Osteoblast (primary cell): ENCODE results near the gene BCL2. TPM values are rescaled to one million over a fixed set of nuclear protein-coding genes. Genes with fewer than 3 reads are reported as not detected.
A peak's percentile ranks its signal among the peaks of the same experiment; 100 is the strongest.

Experiments
- DNase-seq: peaks from one replicate; pipeline ENCODE4 v3.0.0; 2011; ENCODE audit warnings: low spot score, mixed read lengths; ENCODE audit not compliant: insufficient read length; ENCODE audit errors: missing footprints
- H2AFZ ChIP-seq: 2 replicates; pipeline ENCODE4 v1.6.0; 2011; ENCODE audit warnings: mild to moderate bottlenecking, low read length
- H3K27ac ChIP-seq: 2 replicates; pipeline ENCODE4 v1.5.1; 2011; ENCODE audit warnings: mild to moderate bottlenecking, low read depth, low read length, moderate library complexity
- H3K27me3 ChIP-seq: 2 replicates; pipeline ENCODE4 v1.6.0; 2012; ENCODE audit warnings: mild to moderate bottlenecking, control low read depth, inconsistent platforms, low read length, moderate library complexity; ENCODE audit not compliant: insufficient read depth
- H3K36me3 ChIP-seq: 2 replicates; pipeline ENCODE4 v1.5.1; 2011; ENCODE audit warnings: mild to moderate bottlenecking, low read length, control low read depth, moderate library complexity; ENCODE audit not compliant: insufficient read depth
- H3K4me1 ChIP-seq: 2 replicates; pipeline ENCODE4 v1.5.1; 2011; ENCODE audit warnings: mild to moderate bottlenecking, low read length, control low read depth, moderate library complexity; ENCODE audit not compliant: insufficient read depth
- H3K4me2 ChIP-seq: 2 replicates; pipeline ENCODE4 v1.6.0; 2011; ENCODE audit warnings: mild to moderate bottlenecking, low read length; ENCODE audit not compliant: insufficient read depth
- H3K4me3 ChIP-seq: fragments of 200-600 bp; sonication (generic); 3 replicates; pipeline ENCODE4 v1.5.1; 2012; ENCODE audit warnings: mild to moderate bottlenecking, low read length, inconsistent platforms; ENCODE audit not compliant: insufficient read depth
- H3K79me2 ChIP-seq: 2 replicates; pipeline ENCODE4 v1.6.0; 2012; ENCODE audit warnings: mild to moderate bottlenecking, low read length, control low read depth, inconsistent platforms; ENCODE audit not compliant: insufficient read depth
- H3K9me3 ChIP-seq: 2 replicates; pipeline ENCODE4 v1.5.1; 2011; ENCODE audit warnings: low read depth, low read length, control low read depth
- H4K20me1 ChIP-seq: 2 replicates; pipeline ENCODE4 v1.6.0; 2012; ENCODE audit warnings: mild to moderate bottlenecking, low read length, control low read depth; ENCODE audit not compliant: insufficient read depth
- CTCF ChIP-seq: IDR thresholded peaks from 2 replicates; pipeline ENCODE4 v1.5.1; 2011; ENCODE audit warnings: mild to moderate bottlenecking, low read depth, low read length, moderate library complexity; ENCODE audit errors: extremely low read depth
- total RNA-seq: library from RNA; depleted of rRNA; stranded (reverse); fragments of >200 nt; gene quantifications from 2 replicates; pipeline ENCODE4 v1.2.3, GENCODE V29; 2012

BCL2 gene
- total RNA-seq, 1 donor = 11.9 TPM

- peak; percentile 74 for TF ChIP-seq CTCF
- Histone ChIP-seq H4K20me1 (no peaks in the 10 kb centered on the region), H3K27me3 (peaks cover 15% of the 10 kb centered on the region), H3K27ac (no peak overlapping the region), H3K4me3 (no peak overlapping the region), H3K36me3 (no peaks in the 10 kb centered on the region), H3K9me3 (no peaks in the 10 kb centered on the region), H3K4me1 (no peaks in the 10 kb centered on the region), H2AFZ (peak overlapping the region; percentile 54), H3K79me2 (no peaks in the 10 kb centered on the region), H3K4me2 (peak overlapping the region; percentile 38)
- DNase-seq = peak; percentile 69
These were observed 188.2 kb downstream of the BCL2 start for GRCh38 chr18:63131106-63131958.

DNA sequence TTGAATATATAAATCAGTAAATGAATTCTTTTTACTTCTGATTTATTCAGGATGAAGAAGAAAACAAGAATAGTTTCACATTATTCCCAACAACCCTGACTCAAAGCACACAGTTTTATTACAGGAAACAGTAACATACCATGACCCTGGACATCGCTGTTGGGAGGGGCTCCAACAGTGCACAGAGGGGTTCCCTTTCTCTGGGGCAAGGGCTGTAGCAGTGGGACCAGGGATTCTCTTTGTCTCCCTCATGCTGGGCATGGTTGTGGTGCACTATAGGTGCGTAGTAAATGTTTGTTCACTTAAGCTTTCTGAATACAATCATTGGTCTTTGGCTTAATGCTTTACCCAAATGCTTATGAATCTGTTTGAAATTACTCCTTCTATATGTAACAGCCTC, 189.4 kb downstream of the BCL2 start:
- TF ChIP-seq CTCF = no peak
- H2AFZ ChIP-seq = no peak overlapping the region
- no peaks in the 10 kb centered on the region for H3K9me3 ChIP-seq
- H4K20me1 ChIP-seq = no peaks in the 10 kb centered on the region
- H3K4me2 ChIP-seq = no peak overlapping the region
- peaks cover 10% of the 10 kb centered on the region for H3K27me3 ChIP-seq
- no peak for DNase-seq
- no peaks in the 10 kb centered on the region for H3K79me2 ChIP-seq
- H3K27ac ChIP-seq = no peak overlapping the region
- no peaks in the 10 kb centered on the region for H3K36me3 ChIP-seq
- no peak overlapping the region for H3K4me3 ChIP-seq
- H3K4me1 ChIP-seq = no peaks in the 10 kb centered on the region

DNA sequence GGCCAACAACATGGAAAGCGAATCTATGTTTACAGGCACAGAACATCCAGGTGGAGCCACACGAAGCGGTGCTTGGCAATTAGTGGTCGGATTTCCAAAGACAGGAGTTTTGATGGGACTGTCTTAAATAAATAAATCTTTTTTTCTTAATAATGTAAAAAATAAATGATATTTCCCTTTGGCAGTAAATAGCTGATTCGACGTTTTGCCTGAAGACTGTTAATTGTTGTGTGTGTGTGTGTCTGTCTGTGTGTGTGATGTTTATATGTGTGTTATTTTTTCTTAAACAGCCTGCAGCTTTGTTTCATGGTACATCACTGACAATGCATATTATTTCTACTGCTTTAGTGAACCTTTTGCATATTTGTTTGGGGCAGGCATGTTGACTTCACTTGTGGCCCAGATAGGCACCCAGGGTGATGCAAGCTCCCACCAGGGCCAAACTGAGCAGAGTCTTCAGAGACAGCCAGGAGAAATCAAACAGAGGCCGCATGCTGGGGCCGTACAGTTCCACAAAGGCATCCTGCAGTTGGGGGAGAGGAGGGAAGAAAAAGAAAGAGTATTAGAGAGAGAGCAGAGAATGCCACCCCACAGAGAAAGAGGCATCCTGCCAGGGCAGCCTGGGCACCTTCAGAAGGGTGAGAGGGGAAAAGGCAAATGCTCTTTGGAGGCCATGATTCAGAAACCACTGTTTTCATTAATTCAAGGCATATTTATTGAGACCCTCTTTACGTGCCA, 191.2 kb downstream of the BCL2 start:
- H3K9me3 ChIP-seq = no peaks in the 10 kb centered on the region
- no peak overlapping the region for H3K27ac ChIP-seq
- H2AFZ ChIP-seq = no peak overlapping the region
- H3K4me3 ChIP-seq = no peak overlapping the region
- no peaks in the 10 kb centered on the region for H3K4me1 ChIP-seq
- no peaks in the 10 kb centered on the region for H4K20me1 ChIP-seq
- peaks cover 8% of the 10 kb centered on the region for H3K27me3 ChIP-seq
- H3K36me3 ChIP-seq = no peaks in the 10 kb centered on the region
- H3K4me2 ChIP-seq = no peak overlapping the region
- H3K79me2 ChIP-seq = no peaks in the 10 kb centered on the region
- no peak for DNase-seq
- no peak for TF ChIP-seq CTCF
